Measurements from ENCODE around the gene ABCA1.

DNA sequence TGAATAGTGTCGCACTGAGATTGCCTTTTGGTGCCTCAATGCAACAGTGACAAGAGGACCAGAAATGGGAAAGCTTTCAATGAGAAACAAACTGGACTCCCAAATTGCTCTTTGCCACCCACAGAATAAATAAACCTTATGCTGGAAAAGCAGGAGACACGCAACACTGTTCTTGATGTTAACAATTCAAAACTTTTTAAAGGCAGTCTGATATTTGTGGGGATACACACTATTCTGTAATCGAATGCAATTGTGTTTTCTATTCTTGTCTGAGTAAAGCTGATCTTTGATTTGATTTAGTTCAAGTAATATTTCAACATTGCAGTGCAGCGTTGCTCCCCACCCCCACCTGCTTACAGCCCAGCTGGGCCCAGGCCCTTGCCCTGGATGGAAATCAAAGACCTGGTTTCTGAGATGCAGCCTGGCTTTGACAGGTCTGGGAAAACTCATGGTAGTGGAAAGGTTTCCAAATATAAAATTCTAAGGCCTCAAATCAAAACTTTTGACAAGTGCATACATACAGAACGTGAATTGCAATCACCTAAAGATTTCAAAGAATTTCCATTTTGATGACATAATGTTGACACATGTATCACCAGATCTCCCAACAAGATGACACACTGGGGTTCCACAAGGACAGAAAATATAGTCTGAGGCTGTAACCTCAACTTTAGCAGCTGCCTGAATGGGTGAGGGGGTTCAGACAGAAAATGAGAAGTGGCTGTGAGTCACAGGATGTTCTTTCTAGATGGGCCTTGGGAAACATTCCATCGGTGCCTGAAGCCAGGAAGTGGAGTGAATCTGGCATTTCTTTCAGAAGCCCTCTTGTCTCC lies 55.1 kb downstream of the ABCA1 start:
- TF ChIP-seq, protein P1, sequence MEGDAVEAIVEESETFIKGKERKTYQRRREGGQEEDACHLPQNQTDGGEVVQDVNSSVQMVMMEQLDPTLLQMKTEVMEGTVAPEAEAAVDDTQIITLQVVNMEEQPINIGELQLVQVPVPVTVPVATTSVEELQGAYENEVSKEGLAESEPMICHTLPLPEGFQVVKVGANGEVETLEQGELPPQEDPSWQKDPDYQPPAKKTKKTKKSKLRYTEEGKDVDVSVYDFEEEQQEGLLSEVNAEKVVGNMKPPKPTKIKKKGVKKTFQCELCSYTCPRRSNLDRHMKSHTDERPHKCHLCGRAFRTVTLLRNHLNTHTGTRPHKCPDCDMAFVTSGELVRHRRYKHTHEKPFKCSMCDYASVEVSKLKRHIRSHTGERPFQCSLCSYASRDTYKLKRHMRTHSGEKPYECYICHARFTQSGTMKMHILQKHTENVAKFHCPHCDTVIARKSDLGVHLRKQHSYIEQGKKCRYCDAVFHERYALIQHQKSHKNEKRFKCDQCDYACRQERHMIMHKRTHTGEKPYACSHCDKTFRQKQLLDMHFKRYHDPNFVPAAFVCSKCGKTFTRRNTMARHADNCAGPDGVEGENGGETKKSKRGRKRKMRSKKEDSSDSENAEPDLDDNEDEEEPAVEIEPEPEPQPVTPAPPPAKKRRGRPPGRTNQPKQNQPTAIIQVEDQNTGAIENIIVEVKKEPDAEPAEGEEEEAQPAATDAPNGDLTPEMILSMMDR (conservative IDR thresholded peaks at IDR 0.05; ENCODE audit: low read length), result no peak
- TF ChIP-seq EZH2phosphoT487 (IDR thresholded peaks at IDR 0.05; ENCODE audit: borderline replicate concordance, low read depth, low read length), result no peak
